ENCODE results near the gene SH3BGRL. TPM values are rescaled to one million over a fixed set of nuclear protein-coding genes. Genes with fewer than 3 reads are reported as not detected.

The SH3BGRL gene
- total RNA-seq, 1 experiment from 2014 or later, result 32.1 TPM

GRCh38 chrX:81280148-81280547 lies 78.2 kb downstream of the SH3BGRL start:
- H3K9me3 Mint-ChIP-seq (ENCODE audit: unreplicated experiment), result peaks cover 10% of the 10 kb centered on the region
- Histone ChIP-seq H3K4me3 (ENCODE audit: low read depth, low read length) (no peak overlapping the region), H3K9me3 (no peaks in the 10 kb centered on the region), H3K4me1 (no peaks in the 10 kb centered on the region), H3K27me3 (replicated peaks; ENCODE audit: control insufficient read depth, insufficient read depth, low read length) (no peaks in the 10 kb centered on the region), H3K36me3 (ENCODE audit: control insufficient read depth, insufficient read depth, low read length) (no peaks in the 10 kb centered on the region)
- H3K4me3 Mint-ChIP-seq (ENCODE audit: unreplicated experiment), result no peak overlapping the region
- no TSS peak for BruUV-seq (replicated peaks)
- no peak for DNase-seq
- H3K27me3 Mint-ChIP-seq (ENCODE audit: insufficient read depth, unreplicated experiment), result no peaks in the 10 kb centered on the region
- ChIA-PET CTCF (no interaction called here), POLR2A (no interaction called here)
- TF ChIP-seq, protein P1, sequence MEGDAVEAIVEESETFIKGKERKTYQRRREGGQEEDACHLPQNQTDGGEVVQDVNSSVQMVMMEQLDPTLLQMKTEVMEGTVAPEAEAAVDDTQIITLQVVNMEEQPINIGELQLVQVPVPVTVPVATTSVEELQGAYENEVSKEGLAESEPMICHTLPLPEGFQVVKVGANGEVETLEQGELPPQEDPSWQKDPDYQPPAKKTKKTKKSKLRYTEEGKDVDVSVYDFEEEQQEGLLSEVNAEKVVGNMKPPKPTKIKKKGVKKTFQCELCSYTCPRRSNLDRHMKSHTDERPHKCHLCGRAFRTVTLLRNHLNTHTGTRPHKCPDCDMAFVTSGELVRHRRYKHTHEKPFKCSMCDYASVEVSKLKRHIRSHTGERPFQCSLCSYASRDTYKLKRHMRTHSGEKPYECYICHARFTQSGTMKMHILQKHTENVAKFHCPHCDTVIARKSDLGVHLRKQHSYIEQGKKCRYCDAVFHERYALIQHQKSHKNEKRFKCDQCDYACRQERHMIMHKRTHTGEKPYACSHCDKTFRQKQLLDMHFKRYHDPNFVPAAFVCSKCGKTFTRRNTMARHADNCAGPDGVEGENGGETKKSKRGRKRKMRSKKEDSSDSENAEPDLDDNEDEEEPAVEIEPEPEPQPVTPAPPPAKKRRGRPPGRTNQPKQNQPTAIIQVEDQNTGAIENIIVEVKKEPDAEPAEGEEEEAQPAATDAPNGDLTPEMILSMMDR (IDR thresholded peaks at IDR 0.05; ENCODE audit: insufficient read depth in 1 of 2, low read depth in 1 of 2, low read length in 1 of 2, severe bottlenecking in 1 of 2, unreplicated experiment in 1 of 2), result no peak
- H3K4me1 Mint-ChIP-seq (ENCODE audit: low read depth, unreplicated experiment), result no peaks in the 10 kb centered on the region
- intact Hi-C loops (cut with micrococcal nuclease; ENCODE audit: unreplicated experiment), result no loop called here
- H3K27ac Mint-ChIP-seq (ENCODE audit: unreplicated experiment), result no peak overlapping the region
- H3K36me3 Mint-ChIP-seq (ENCODE audit: insufficient read depth, unreplicated experiment), result no peaks in the 10 kb centered on the region

GRCh38 chrX:81286075-81286474 lies 84.2 kb downstream of the SH3BGRL start:
- no peaks in the 10 kb centered on the region for H3K4me1 ChIP-seq
- intact Hi-C loops (cut with micrococcal nuclease; ENCODE audit: unreplicated experiment), result no loop called here
- no peak for DNase-seq
- Mint-ChIP-seq H3K4me1 (ENCODE audit: low read depth, unreplicated experiment) (no peaks in the 10 kb centered on the region), H3K9me3 (ENCODE audit: unreplicated experiment) (peaks cover 28% of the 10 kb centered on the region), H3K27me3 (ENCODE audit: insufficient read depth, unreplicated experiment) (no peaks in the 10 kb centered on the region), H3K36me3 (ENCODE audit: insufficient read depth, unreplicated experiment) (no peaks in the 10 kb centered on the region), H3K27ac (ENCODE audit: unreplicated experiment) (no peak overlapping the region), H3K4me3 (ENCODE audit: unreplicated experiment) (no peak overlapping the region)
- no peaks in the 10 kb centered on the region for H3K36me3 ChIP-seq (ENCODE audit: control insufficient read depth, insufficient read depth, low read length)
- POLR2A ChIA-PET, result no interaction called here
- CTCF ChIA-PET, result no interaction called here
- H3K9me3 ChIP-seq, result no peaks in the 10 kb centered on the region
- TF ChIP-seq, protein P1 (IDR thresholded peaks at IDR 0.05; ENCODE audit: insufficient read depth in 1 of 2, low read depth in 1 of 2, low read length in 1 of 2, severe bottlenecking in 1 of 2, unreplicated experiment in 1 of 2), result no peak
- BruUV-seq (replicated peaks), result no TSS peak
- no peaks in the 10 kb centered on the region for H3K27me3 ChIP-seq (replicated peaks; ENCODE audit: control insufficient read depth, insufficient read depth, low read length)
- H3K4me3 ChIP-seq (ENCODE audit: low read depth, low read length), result no peak overlapping the region

- Histone ChIP-seq H3K27me3 (replicated peaks; ENCODE audit: control insufficient read depth, insufficient read depth, low read length) (no peaks in the 10 kb centered on the region), H3K9me3 (no peaks in the 10 kb centered on the region), H3K4me3 (ENCODE audit: low read depth, low read length) (no peak overlapping the region), H3K4me1 (no peaks in the 10 kb centered on the region), H3K36me3 (ENCODE audit: control insufficient read depth, insufficient read depth, low read length) (no peaks in the 10 kb centered on the region)
- ChIA-PET POLR2A (no interaction called here), CTCF (no interaction called here)
- BruUV-seq (replicated peaks), result no TSS peak
- H3K36me3 Mint-ChIP-seq (ENCODE audit: insufficient read depth, unreplicated experiment), result no peaks in the 10 kb centered on the region
- H3K4me3 Mint-ChIP-seq (ENCODE audit: unreplicated experiment), result no peak overlapping the region
- intact Hi-C loops (cut with micrococcal nuclease; ENCODE audit: unreplicated experiment), result no loop called here
- no peaks in the 10 kb centered on the region for H3K27me3 Mint-ChIP-seq (ENCODE audit: insufficient read depth, unreplicated experiment)
- H3K4me1 Mint-ChIP-seq (ENCODE audit: low read depth, unreplicated experiment), result no peaks in the 10 kb centered on the region
- peaks cover 28% of the 10 kb centered on the region for H3K9me3 Mint-ChIP-seq (ENCODE audit: unreplicated experiment)
- no peak overlapping the region for H3K27ac Mint-ChIP-seq (ENCODE audit: unreplicated experiment)
- DNase-seq, result no peak
- TF ChIP-seq, protein P1 (IDR thresholded peaks at IDR 0.05; ENCODE audit: insufficient read depth in 1 of 2, low read depth in 1 of 2, low read length in 1 of 2, severe bottlenecking in 1 of 2, unreplicated experiment in 1 of 2), result no peak
Measured at GRCh38 chrX:81286608-81287007, 84.7 kb downstream of the SH3BGRL start.

Data from Caco-2 (cell line).